H54 (cell line): ENCODE data around the gene CPLX3.
"Not testable (repeated sequence)": the region's sequence is repeated elsewhere in the genome, so short reads cannot be mapped to it uniquely, and the experiment has no call there.

Source experiments
- DNase-seq: peaks from one replicate; pipeline ENCODE4 v3.0.0; 2011; ENCODE audit warnings: low spot score, mixed read lengths; ENCODE audit not compliant: insufficient read length
- FAIRE-seq: peaks from 3 replicates; lab custom pipeline; 2011; peaks lifted over from hg19 to GRCh38; lab: Jason Lieb, UNC
- POLR2A ChIP-seq: IDR thresholded peaks from 2 replicates; pipeline ENCODE4 v1.6.1; 2011; ENCODE audit warnings: low read depth, mild to moderate bottlenecking, low read length

CPLX3 gene

GRCh38 chr15:74784426-74785193, 41.8 kb upstream of the CPLX3 start:
- DNase-seq (no peak), FAIRE-seq (no peak)
- no peak for TF ChIP-seq POLR2A

- no peak for FAIRE-seq
Observed at GRCh38 chr15:74785194-74786032, 41.0 kb upstream of the CPLX3 start.

GRCh38 chr15:74786081-74786480, 40.3 kb upstream of the CPLX3 start:
- not testable (repeated sequence) for FAIRE-seq, DNase-seq

More at GRCh38 chr15:74785194-74786032, 41.0 kb upstream of the CPLX3 start:
- no peak for TF ChIP-seq POLR2A
- no peak for DNase-seq

- TF ChIP-seq POLR2A, result no peak
- FAIRE-seq, result no peak
- DNase-seq, result no peak
Observed at GRCh38 chr15:74786551-74787165, 39.8 kb upstream of the CPLX3 start.

- FAIRE-seq (no peak), DNase-seq (peak; percentile 74)
Observed at GRCh38 chr15:74787251-74788041, 39.0 kb upstream of the CPLX3 start.

GRCh38 chr15:74788042-74788682, 38.3 kb upstream of the CPLX3 start:
- DNase-seq, result no peak
- TF ChIP-seq POLR2A, result no peak
- FAIRE-seq, result no peak

More at GRCh38 chr15:74787251-74788041, 39.0 kb upstream of the CPLX3 start:
- no peak for TF ChIP-seq POLR2A

- DNase-seq (no peak), FAIRE-seq (no peak)
- no peak for TF ChIP-seq POLR2A
Observed at GRCh38 chr15:74788683-74789151, 37.7 kb upstream of the CPLX3 start.

- DNase-seq (no peak), FAIRE-seq (no peak)
- no peak for TF ChIP-seq POLR2A
Observed at GRCh38 chr15:74789171-74789631, 37.2 kb upstream of the CPLX3 start.

- TF ChIP-seq POLR2A, result no peak
- DNase-seq (no peak), FAIRE-seq (no peak)
Observed at GRCh38 chr15:74789741-74790079, 36.7 kb upstream of the CPLX3 start.

GRCh38 chr15:74790080-74790916, 36.1 kb upstream of the CPLX3 start:
- no peak for TF ChIP-seq POLR2A
- FAIRE-seq (no peak), DNase-seq (peak; percentile 81)

GRCh38 chr15:74791007-74791406, 35.4 kb upstream of the CPLX3 start:
- TF ChIP-seq POLR2A, result no peak
- no peak for DNase-seq
- no peak for FAIRE-seq

- FAIRE-seq (no peak), DNase-seq (no peak)
- no peak for TF ChIP-seq POLR2A
Observed at GRCh38 chr15:74791667-74792066, 34.8 kb upstream of the CPLX3 start.
